GM19397 (cell line): ENCODE data around the gene MACROD2.

ENCODE experiments used
- ATAC-seq: cut with Tn5 transposase; IDR thresholded peaks from one replicate; pipeline ENCODE4 v1.9.1; 2021; ENCODE audit warnings: mild to moderate bottlenecking, moderate library complexity; ENCODE audit not compliant: unreplicated experiment

Gene MACROD2

GRCh38 chr20:14062171-14062570 is 66.9 kb downstream of the MACROD2 start:
- no peak for ATAC-seq

DNA sequence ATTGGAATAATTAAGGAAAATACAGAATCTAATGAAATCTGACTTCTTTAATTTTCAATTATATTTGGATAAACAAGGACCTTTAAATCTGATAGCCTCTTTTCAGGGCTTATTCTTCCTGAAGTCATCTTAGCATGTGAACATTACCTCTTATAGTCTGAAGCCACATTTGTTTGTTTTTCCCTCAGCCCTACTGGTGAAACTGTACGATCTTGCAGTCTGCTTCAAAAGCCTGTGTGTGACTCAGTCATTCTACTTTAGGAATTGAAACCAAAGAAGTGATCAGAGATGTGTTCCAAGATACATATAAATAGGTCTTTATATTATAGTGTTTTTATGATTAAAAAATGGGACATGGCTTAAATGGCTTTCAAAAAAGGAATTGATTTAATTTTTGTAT is 67.5 kb downstream of the MACROD2 start:
- no peak for ATAC-seq

DNA sequence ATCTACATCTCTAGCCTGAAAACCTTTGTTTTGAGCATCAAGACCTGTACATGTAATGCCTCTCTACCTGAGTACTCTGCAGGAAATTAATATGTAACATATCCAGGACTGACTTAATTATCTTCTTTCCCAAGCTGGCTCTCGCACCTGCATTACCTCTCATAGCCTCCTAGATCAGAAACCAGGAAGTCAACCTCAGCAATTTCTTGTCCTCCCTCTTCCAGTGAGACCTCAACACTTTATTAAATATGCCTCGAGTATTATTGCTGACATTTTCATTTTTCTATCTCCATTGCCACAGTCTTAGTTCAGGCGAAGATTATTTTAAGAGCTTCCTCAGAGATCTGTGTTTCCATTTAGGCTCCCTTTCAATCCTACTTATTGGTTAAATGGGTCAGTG is 69.0 kb downstream of the MACROD2 start:
- no peak for ATAC-seq

DNA sequence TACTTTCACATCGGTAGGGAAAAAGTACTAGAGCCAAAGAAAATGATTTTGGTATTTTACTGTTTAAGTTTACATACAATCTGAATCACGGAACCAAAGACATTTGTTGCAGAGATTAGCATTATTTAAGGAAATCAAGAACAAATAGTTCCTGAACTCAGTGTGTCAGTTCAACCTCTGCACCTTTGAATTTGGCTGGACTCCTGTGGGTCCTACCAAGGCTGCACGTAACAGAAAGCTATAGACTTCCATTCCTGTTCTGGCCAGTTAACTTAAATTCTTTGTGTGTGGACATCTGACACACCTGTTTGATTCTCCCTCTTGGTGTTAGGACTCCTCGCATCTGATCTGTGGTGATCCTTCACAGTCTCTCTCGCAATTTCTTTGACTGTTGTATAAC is 69.6 kb downstream of the MACROD2 start:
- no peak for ATAC-seq

GRCh38 chr20:14065774-14066173 is 70.5 kb downstream of the MACROD2 start:
- ATAC-seq = no peak

DNA sequence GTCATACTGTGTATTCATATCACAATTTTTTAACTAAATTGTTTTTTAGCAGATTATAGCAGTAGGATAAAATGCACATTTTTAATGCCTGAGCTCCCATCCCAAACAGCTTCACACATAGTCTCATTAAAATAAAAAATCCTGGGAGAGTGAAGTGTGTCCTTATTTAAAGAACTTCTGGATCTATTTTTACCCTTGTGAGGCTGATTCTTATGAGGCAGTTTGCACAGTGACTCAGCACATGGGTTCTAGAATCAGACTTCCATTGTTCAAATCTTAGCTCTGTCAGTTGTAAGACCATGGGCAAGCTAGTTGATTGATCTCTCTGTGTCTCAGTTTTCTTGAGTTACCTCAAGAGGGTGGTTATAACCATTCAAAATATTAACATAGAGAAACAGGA is 72.3 kb downstream of the MACROD2 start:
- no peak for ATAC-seq

DNA sequence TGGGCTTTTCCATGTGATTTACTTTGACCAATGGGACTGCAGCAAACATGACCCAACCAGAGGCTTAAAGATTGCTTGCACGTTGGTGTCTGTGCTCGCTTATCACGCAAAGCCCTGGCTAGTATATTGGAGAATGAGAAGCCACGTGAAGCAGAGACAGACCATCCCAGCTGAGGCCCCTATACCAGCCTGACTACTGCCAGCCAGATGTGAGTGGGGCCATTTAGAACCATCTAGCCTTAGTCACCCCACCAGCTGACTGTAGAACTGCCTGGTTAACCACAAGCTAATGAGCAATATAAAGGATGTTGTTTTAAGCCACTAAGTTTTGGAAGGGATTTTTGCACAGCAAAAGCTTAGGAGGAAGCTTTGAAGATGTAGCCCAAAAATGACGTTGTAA is 74.5 kb downstream of the MACROD2 start:
- ATAC-seq = no peak

DNA sequence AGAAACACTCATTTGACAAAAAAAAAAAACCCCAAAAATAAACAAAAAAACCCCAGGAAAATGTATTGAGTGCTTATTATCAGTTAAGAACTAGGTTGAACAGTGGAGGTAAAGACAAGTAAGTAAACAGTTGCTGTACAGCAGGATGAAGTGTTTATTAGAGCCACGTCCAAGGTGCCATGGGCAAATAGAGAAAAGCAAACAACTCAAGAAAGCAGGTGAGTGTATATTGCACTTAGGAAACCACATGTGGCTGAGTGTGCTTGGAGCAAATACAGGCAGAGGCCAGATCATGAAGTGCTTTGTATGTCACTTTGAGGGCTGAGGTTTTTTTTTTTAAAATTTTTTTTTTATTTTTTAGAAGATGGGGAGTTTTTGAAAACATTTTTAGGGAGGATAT is 98.3 kb downstream of the MACROD2 start:
- ATAC-seq = no peak

GRCh38 chr20:14098261-14098660 is 102.9 kb downstream of the MACROD2 start:
- ATAC-seq = no peak

DNA sequence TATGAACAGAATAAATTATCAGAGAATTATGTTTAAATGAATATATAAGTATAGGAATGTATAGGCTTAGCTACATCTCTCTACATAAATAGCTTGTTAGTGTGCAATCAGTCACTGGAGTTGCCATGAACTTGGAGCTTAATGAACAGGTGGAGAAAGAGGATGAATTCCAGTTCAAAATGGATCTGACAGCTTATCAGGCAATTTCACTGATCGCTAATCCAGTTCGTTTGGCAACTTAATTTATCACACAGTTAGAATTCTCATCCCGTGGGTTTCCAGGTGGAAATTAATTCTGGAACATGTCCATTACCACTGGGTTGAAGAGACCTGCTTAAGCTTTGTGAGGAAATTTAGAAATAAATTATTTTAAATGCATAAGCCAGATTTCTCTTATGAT is 118.1 kb downstream of the MACROD2 start:
- no peak for ATAC-seq

- ATAC-seq = no peak
Observed at GRCh38 chr20:14114065-14114704, 118.9 kb downstream of the MACROD2 start.

DNA sequence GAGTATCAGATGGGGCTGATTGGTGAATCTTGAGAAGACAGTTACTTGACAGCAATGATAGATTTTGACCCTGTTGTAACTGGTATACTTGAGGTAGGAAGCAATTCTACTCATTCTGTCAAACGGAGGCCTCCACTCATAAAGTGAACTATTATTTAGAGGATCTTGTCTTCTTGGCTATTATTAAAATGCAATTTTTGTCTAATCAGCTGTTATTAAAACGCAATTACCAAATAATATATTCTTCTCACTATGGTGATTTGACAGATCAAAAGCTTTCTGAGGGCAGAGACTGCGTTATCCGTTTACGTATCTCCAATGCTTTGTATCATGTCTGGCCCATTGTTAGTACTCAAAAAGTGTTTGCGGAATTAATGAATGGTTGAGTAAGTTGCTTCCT is 120.7 kb downstream of the MACROD2 start:
- ATAC-seq = no peak

DNA sequence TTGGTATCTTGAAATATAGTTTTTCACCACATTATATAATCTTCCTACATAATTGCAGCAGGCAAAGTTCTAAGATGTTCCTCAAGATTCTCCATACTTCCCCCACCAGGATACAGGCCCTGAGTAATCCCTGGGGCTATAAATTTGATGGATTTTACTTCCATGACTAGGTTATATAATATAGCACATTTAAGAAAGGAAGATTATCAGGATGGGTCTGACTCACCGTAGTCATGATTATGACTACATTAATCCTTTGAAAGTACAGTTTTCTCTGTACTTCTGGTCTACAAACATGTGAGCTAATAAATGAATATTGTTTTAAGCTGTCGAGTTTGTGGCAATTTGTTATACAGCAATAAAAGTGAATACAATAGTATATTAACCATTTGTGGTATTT is 122.5 kb downstream of the MACROD2 start:
- no peak for ATAC-seq

DNA sequence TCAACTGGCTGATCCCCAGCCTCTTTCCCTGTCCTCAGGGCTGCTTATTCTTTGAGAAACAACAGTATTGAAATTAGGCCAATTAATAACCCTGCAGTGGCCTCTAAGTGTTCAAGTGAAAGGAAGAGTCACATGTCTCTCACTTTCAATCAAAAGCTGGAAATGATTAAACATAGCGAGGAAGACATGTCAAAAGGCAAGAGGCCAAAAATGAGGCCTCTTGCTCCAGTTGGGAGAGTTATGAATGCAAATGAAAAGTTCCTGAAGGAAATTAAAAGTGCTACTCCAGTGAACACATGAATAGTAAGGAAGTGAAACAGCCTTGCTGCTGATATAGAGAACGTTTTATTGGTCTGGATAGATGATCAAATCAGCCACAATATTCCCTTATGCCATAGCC is 131.5 kb downstream of the MACROD2 start:
- ATAC-seq = no peak

DNA sequence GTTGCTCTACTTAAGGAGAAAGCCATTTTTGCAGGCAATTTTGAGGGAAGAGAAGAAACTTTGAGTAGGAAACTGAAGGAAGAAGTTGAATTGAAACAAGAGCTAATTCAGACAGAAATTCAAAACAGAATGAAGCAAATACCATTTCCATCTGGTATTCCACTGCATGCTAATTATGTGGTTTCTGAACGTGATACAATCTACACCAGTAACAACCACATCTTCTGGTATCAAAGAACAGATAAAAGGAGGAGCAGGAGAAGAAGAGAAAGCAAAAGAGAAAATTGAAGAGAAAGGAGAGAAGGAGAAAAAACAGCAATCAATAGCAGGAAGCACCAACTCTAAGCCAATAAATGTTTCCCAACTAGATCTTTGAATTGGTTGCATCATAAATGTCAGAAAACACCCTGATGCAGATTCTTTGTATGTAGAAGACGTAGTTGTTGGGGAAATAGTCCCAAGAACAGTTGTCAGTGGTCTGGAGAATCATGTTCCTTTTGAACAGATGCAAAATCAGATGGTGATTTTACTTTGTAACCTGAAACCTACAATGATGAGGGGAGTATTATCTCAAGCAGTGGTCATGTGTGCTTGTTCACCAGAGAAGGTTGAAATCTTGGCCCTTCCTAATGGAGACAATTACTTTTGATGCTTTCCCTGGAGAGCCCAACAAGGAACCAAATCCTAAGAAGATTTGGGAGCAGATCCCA is 132.4 kb downstream of the MACROD2 start:
- no peak for ATAC-seq

DNA sequence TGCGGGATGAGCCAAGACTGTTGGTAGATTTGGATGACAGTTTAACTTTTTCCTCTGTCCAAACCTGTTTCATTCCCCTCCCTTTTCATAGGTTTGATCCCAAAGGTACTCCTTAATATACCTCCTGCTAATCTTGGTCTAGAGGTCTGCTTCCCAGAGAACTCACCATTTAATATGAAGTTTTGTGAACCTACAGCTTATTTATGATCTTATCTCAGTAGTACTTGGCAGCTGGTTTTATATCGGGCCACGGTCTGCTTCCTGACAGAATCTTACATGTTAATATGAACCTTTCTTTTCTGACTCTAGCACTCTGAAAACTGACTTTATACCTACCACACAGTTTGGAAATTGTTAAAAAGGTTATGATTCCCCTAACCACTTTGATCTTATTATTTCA is 138.7 kb downstream of the MACROD2 start:
- no peak for ATAC-seq

DNA sequence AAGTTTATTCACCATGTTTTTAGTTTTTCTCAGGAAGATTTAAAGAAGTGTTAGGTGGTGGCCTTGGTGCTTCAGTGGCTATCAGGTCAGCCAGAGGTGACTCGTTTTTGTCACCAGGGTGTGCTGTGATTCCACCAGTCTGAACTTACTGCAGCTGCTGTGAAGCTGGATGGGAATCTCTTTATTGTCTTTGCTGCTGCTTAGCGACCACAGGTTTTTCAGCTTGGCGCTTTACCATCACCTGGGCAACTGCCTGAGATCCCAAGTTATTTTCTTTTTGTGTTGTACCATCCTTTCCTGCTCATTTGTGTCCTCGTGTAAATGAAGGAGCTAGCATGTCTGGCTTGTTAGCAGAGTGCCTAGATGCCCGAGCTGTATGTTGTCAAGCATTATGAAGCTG is 146.9 kb downstream of the MACROD2 start:
- ATAC-seq = no peak

- no peak for ATAC-seq
Observed at GRCh38 chr20:14142964-14143627, 147.8 kb downstream of the MACROD2 start.

DNA sequence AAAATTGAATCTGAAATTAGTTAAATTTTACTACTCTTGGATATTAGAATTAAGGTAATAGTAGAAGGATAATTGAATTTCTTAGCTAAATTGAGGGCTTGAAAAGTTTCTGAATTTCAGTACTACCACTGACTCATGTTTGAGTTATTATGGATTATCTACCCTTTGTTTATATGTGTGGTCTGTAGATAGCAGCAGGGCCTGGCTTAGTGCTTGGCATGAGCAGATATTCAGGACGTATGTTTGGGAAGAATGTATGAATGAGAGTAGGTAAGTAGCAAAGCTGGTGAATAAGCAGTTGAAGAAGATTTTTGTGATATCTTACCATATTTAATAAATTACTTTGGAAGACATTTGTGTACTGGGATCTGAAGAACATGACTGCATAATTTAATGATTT is 152.7 kb downstream of the MACROD2 start:
- no peak for ATAC-seq

GRCh38 chr20:14155361-14155760 is 160.0 kb downstream of the MACROD2 start:
- ATAC-seq = no peak

DNA sequence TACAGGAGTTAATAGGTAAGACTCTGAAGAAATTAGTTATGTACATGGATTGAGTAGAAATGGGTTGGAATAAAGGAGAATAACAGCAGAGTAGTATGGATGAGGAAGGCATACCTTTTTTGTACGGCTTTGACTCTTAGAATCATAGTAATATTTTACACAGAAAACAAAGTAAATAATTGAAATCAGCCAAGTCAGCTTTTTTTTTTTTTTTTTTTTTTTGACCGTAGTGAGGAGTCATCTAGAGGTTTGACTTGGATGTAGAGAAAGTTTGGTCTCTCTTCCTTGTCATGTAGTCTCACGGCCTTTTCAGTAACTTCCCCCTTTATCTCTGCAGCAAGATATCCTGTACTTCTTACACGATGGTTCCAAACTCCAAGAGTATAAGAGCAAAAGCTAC is 183.2 kb downstream of the MACROD2 start:
- no peak for ATAC-seq

- no peak for ATAC-seq
Observed at GRCh38 chr20:14178952-14179351, 183.6 kb downstream of the MACROD2 start.
